GM15510 (cell line): ENCODE results near the gene GSTO1.

Source experiments
- POLR2A ChIP-seq: IDR thresholded peaks from 3 replicates; pipeline ENCODE4 v1.6.1; 2011; ENCODE audit warnings: borderline replicate concordance; ENCODE audit not compliant: insufficient read length; ENCODE audit errors: extremely low read depth

Gene GSTO1

DNA sequence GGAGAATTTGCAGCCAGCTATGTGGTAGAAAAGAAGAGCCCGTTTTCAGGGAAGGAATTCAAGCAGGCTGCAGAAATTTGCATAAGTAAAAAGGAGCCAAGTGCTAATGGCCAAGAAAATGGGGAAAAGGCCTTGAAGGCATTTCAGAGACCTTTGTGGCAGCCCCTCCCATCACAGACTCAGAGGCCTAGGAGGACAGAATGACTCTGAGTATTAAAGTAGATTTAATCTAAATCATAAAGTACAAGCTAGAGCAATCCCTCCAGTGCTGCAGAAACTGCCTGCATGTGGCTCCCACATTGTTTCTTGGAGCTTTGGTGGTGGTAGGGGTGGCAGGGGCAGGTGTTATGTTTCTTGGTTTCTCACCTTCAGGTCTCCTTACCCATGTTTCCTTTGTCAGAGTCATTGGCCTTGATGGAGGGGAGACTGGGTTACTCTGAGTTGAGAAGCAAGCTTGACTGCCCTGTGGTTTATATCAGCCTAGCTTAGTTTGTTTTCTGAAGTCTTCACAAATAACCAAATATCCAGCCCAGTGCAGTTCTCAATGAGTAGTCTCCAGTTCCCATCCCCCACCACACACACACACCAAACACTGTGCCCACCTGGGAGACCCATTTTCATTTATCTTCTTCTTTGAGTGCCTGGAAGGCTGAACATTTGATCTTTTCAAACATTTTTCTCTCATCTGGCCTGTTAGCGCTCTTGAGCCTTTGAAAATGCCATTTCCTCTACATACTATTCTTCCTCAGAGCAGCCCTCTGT lies 49.1 kb downstream of the GSTO1 start:
- TF ChIP-seq POLR2A: no peak

DNA sequence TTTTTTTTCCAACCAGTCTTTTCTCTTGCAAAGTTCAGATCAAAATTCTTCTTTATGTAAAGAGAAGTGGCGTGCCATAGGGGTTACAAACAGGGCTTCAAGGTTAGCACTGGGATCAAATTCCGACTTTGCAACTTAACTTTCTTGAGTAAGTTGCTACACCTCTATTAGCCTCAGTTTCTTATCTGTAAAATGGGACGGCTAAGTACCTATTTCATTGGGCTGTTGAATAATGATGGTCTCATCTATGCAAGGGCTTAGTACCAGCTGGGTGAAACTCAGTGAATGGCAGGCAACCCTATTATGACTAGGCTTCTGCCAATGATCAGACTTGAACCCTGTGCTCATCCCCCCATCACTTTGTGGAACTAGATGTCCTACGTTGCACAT lies 49.7 kb downstream of the GSTO1 start:
- no peak for TF ChIP-seq POLR2A

- no peak for TF ChIP-seq POLR2A
Measured at GRCh38 chr10:104304927-104305326, 50.2 kb downstream of the GSTO1 start.

DNA sequence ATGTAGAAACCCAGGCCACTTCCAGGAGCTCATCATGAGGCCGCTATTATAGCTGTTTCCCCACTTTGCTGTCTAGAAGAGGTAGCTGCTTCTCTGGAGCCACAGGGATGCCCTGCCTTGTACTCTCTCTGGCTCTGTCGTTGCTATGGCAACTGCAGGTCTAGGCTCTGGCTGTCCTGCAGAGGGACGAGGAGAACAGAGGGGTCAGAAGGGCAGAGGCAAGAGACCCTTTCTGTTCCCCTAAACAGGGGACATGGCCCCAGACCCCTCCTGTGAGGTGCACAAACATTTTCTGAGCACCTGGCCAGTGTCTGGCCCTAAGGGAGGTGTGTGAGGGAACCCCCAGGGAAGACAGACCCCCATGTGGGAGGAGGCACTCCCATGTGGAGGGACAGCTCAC lies 52.2 kb downstream of the GSTO1 start:
- TF ChIP-seq POLR2A: no peak

GRCh38 chr10:104307576-104308438 lies 53.1 kb downstream of the GSTO1 start:
- TF ChIP-seq POLR2A: no peak

DNA sequence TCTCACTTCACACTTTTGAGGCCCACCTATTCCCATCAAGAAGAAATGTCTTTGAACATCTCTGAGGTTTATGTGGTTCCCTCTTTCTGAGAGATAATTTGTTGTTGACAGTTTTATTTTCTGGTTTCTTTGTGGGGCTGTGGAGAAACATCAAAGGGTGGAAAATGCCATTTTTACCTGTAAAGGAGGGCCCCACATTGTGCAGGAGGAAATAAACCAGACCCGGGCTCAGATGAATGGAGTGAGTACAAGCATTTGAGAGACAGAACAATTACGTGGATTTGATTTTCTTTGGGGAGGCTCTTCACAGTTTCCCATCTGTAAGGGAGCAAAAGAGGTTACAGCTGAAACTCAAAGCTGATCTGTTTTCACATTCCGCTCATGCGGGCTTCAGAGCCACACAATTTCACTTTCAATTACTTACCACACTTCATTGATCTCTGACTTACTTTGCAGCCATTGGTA lies 53.8 kb downstream of the GSTO1 start:
- no peak for TF ChIP-seq POLR2A

GRCh38 chr10:104309980-104310978 lies 55.6 kb downstream of the GSTO1 start:
- no peak for TF ChIP-seq POLR2A

DNA sequence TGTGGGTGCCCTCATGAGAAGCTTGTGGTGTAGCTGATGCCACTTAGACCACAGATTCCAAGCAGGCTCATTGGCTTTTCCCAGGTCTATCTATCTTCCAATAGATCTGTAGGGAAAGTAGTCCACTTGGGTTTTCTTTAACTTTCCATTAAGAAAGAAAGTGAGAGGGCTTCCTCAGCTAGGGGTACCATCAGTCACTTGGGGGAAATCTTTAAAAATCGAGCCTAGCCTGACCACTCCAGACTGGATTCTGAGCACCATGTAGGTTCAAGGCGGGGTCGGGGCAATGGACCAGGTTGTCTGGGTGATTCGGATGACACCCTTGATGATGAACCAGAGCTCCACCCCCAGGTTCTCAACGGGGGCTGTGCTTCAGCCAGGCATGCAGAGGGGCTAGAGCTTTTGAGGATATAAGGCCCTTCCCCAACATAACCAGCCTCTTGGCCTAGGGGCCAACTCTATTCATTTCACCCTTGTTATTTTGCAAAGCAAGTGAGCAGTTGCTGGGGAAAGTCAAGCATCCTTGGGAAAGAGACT lies 56.6 kb downstream of the GSTO1 start:
- no peak for TF ChIP-seq POLR2A

GRCh38 chr10:104314591-104315485 lies 60.1 kb downstream of the GSTO1 start:
- TF ChIP-seq POLR2A: no peak

DNA sequence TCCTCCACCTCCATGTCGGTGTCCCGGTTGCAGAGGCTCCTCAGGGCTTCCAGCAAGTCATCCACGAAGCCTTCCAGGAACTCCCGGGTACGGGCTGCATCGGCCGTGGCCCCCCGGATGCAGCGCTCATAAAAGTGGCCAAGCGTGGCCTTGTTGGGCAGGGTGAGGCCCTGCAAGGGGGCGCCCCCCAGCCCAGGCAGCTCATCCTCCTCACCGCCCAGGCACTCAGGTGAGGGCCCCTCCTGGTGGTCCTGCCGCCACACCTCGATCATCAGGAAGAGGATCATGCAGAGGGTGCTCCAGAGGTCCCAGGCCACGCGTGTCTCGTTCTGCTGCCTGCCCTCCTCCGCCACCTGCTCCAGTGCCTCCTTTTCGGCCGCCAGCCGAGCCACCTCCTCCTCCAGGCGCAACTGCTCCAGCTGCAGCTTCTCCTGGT lies 60.8 kb downstream of the GSTO1 start:
- TF ChIP-seq POLR2A: no peak

GRCh38 chr10:104316321-104317099 lies 61.8 kb downstream of the GSTO1 start:
- no peak for TF ChIP-seq POLR2A
